HEK293 (cell line): ENCODE data around the gene PACSIN3.

Experiments
- ATF2 ChIP-seq: fragments of 450-650 bp; formaldehyde crosslinking; IDR thresholded peaks from 2 replicates; pipeline ENCODE4 v1.5.1; 2016; ENCODE audit warnings: missing biosample characterization, missing genetic modification characterization, low read depth
- CTCF ChIP-seq: fragments of 450-650 bp; formaldehyde crosslinking; IDR thresholded peaks from 2 replicates; pipeline ENCODE4 v1.5.1; 2016; ENCODE audit warnings: missing biosample characterization, missing genetic modification characterization
- KLF10 ChIP-seq: fragments of 450-650 bp; IDR thresholded peaks from 2 replicates; pipeline ENCODE4 v1.5.1; 2018; ENCODE audit warnings: missing biosample characterization, mild to moderate bottlenecking, missing genetic modification characterization
- SP2 ChIP-seq: fragments of 450-650 bp; formaldehyde crosslinking; IDR thresholded peaks from 2 replicates; pipeline ENCODE4 v1.5.1; 2016; ENCODE audit warnings: missing biosample characterization, missing genetic modification characterization
- ZNF157 ChIP-seq: fragments of 450-650 bp; formaldehyde crosslinking; IDR thresholded peaks from 2 replicates; pipeline ENCODE4 v1.5.1; 2016; ENCODE audit warnings: missing biosample characterization, missing genetic modification characterization
- TF ChIP-seq, protein P1 (sequence below): sonication (generic); formaldehyde crosslinking; IDR thresholded peaks from 2 replicates; pipeline ENCODE4 v1.8.1; 2022; ENCODE audit warnings: mild to moderate bottlenecking, moderate library complexity, missing genetic modification reagents
- TF ChIP-seq, protein P2 (sequence below): fragments of 450-650 bp; formaldehyde crosslinking; IDR thresholded peaks from 2 replicates; pipeline ENCODE4 v1.5.1; 2017; ENCODE audit warnings: missing biosample characterization, missing genetic modification characterization

DNA sequence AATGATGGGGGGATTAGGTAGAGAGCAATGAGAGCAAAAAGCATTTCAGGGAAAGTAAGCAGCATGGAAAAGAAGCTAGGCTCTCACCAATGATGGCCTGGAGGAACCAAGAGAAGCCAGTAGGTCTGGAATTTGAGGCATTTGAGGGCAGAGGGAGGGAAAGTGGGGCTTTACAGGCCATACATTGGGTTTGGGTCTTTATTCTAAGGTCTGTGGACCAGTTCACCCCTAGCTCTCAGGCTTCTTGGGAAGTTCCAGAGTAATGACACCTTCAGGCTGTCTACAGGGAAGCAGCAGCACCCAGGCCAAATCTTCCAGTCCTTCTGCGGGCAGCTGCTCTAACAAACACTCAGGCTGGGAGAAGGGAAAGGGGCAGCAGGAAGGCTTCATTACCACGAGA lies 39.0 kb downstream of the PACSIN3 start:
- TF ChIP-seq, protein P1, sequence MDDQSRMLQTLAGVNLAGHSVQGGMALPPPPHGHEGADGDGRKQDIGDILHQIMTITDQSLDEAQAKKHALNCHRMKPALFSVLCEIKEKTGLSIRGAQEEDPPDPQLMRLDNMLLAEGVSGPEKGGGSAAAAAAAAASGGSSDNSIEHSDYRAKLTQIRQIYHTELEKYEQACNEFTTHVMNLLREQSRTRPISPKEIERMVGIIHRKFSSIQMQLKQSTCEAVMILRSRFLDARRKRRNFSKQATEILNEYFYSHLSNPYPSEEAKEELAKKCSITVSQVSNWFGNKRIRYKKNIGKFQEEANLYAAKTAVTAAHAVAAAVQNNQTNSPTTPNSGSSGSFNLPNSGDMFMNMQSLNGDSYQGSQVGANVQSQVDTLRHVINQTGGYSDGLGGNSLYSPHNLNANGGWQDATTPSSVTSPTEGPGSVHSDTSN (CRISPR knock-in tag): no peak
- TF ChIP-seq, protein P2, sequence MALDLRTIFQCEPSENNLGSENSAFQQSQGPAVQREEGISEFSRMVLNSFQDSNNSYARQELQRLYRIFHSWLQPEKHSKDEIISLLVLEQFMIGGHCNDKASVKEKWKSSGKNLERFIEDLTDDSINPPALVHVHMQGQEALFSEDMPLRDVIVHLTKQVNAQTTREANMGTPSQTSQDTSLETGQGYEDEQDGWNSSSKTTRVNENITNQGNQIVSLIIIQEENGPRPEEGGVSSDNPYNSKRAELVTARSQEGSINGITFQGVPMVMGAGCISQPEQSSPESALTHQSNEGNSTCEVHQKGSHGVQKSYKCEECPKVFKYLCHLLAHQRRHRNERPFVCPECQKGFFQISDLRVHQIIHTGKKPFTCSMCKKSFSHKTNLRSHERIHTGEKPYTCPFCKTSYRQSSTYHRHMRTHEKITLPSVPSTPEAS (tag by site-specific recombination): no peak
- TF ChIP-seq ATF2 (tag by site-specific recombination) (no peak), CTCF (tag by site-specific recombination) (no peak), SP2 (tag by site-specific recombination) (no peak), KLF10 (tag by site-specific recombination) (no peak), ZNF157 (tag by site-specific recombination) (no peak)
